Hepatocyte (in vitro differentiated cells): Measurements from ENCODE around the gene UBE2D2. TPM values are rescaled to one million over a fixed set of nuclear protein-coding genes. Genes with fewer than 3 reads are reported as not detected.
"Not testable (repeated sequence)": the region's sequence is repeated elsewhere in the genome, so short reads cannot be mapped to it uniquely, and the experiment has no call there.

Experiments used
- DNase-seq: peaks from one replicate; pipeline ENCODE4 v3.0.0-alpha.2; 2016; ENCODE audit warnings: low spot score
- H2AFZ ChIP-seq: fragments of 200-600 bp; sonication (generic); 2 replicates; pipeline ENCODE4 v1.6.0; 2016; ENCODE audit warnings: antibody characterized with exemption, mild to moderate bottlenecking
- H3K27ac ChIP-seq: fragments of 200-600 bp; sonication (generic); 2 replicates; pipeline ENCODE4 v1.5.1; 2016; ENCODE audit warnings: mild to moderate bottlenecking
- H3K27me3 ChIP-seq: fragments of 200-600 bp; sonication (generic); 2 replicates; pipeline ENCODE4 v1.6.1; 2016
- H3K36me3 ChIP-seq: fragments of 200-600 bp; sonication (generic); replicated peaks from 2 replicates; pipeline ENCODE4 v1.5.1; 2016; ENCODE audit warnings: low read depth; ENCODE audit not compliant: insufficient read depth
- H3K4me1 ChIP-seq: fragments of 200-600 bp; sonication (generic); 2 replicates; pipeline ENCODE4 v1.5.1; 2016; ENCODE audit warnings: mild to moderate bottlenecking, moderate library complexity; ENCODE audit not compliant: insufficient read depth
- H3K4me2 ChIP-seq: fragments of 200-600 bp; sonication (generic); 2 replicates; pipeline ENCODE4 v1.6.0; 2016
- H3K4me3 ChIP-seq: fragments of 200-600 bp; sonication (generic); 2 replicates; pipeline ENCODE4 v1.5.1; 2016; ENCODE audit warnings: mild to moderate bottlenecking
- H3K79me2 ChIP-seq: fragments of 200-600 bp; sonication (generic); 2 replicates; pipeline ENCODE4 v1.6.0; 2017; ENCODE audit warnings: mild to moderate bottlenecking
- H3K9me2 ChIP-seq: fragments of 200-600 bp; sonication (generic); replicated peaks from 2 replicates; pipeline ENCODE4 v1.6.0; 2017; ENCODE audit warnings: mild to moderate bottlenecking; ENCODE audit not compliant: insufficient read depth
- H3K9me3 ChIP-seq: fragments of 200-600 bp; sonication (generic); 2 replicates; pipeline ENCODE4 v1.5.1; 2016; ENCODE audit warnings: low read depth, mild to moderate bottlenecking
- H4K20me1 ChIP-seq: fragments of 200-600 bp; sonication (generic); 2 replicates; pipeline ENCODE4 v1.6.0; 2016; ENCODE audit warnings: mild to moderate bottlenecking; ENCODE audit not compliant: insufficient read depth, poor library complexity, severe bottlenecking
- CTCF ChIP-seq: fragments of 200-600 bp; sonication (generic); IDR thresholded peaks from 2 replicates; pipeline ENCODE4 v1.5.1; 2016; ENCODE audit warnings: antibody characterized with exemption, mild to moderate bottlenecking; ENCODE audit not compliant: poor library complexity
- EZH2 ChIP-seq: fragments of 200-600 bp; sonication (generic); IDR thresholded peaks from 2 replicates; pipeline ENCODE4 v1.6.1; 2016; ENCODE audit warnings: antibody characterized with exemption, mild to moderate bottlenecking, borderline replicate concordance
- EZH2phosphoT487 ChIP-seq: fragments of 200-600 bp; sonication (generic); IDR thresholded peaks from one replicate; pipeline ENCODE4 v1.6.1; 2018; ENCODE audit warnings: antibody characterized with exemption, mild to moderate bottlenecking, low read depth, moderate library complexity; ENCODE audit not compliant: unreplicated experiment, severe bottlenecking
- WGBS: methylation state at CpG from one replicate; pipeline ENCODE4 v1.1.6; 2016; ENCODE audit warnings: low lambda C conversion rate; ENCODE audit errors: missing lambda C conversion rate; 5-methylcytosine and 5-hydroxymethylcytosine counted together
- polyA plus RNA-seq: library from polyadenylated mRNA; unstranded; fragments of >200 nt; fragmentation: Nextera tagmentation; extraction: Ambion mirVana; gene quantifications from 2 replicates; pipeline ENCODE4 v1.2.1, GENCODE V29; 2016
- total RNA-seq: library from RNA; depleted of rRNA; stranded (reverse); fragments of >200 nt; gene quantifications from 2 replicates; pipeline ENCODE4 v1.2.3, GENCODE V29; 2014

Gene UBE2D2
- total and polyA plus RNA-seq, 2 experiments from 2014 or later: 85.9 to 182 TPM

GRCh38 chr5:139605887-139606286 lies 44.7 kb downstream of the UBE2D2 start:
- no peak for TF ChIP-seq EZH2phosphoT487
- TF ChIP-seq CTCF: no peak
- no peak for TF ChIP-seq EZH2
- no peaks in the 10 kb centered on the region for H3K27me3 ChIP-seq
- H3K27ac ChIP-seq: no peak overlapping the region
- no peak for DNase-seq
- H3K9me2 ChIP-seq: no peaks in the 10 kb centered on the region
- H3K4me1 ChIP-seq: no peaks in the 10 kb centered on the region
- no peaks in the 10 kb centered on the region for H3K36me3 ChIP-seq
- no peak overlapping the region for H3K4me3 ChIP-seq
- 98% methylated on average over 8 of the region's 8 CpGs for WGBS
- H3K79me2 ChIP-seq: peaks cover 95% of the 10 kb centered on the region
- H3K4me2 ChIP-seq: no peak overlapping the region
- no peak overlapping the region for H2AFZ ChIP-seq
- H4K20me1 ChIP-seq: peaks cover 19% of the 10 kb centered on the region
- no peaks in the 10 kb centered on the region for H3K9me3 ChIP-seq

GRCh38 chr5:139611703-139612584 lies 50.8 kb downstream of the UBE2D2 start:
- no peaks in the 10 kb centered on the region for H3K9me2 ChIP-seq
- no peaks in the 10 kb centered on the region for H3K9me3 ChIP-seq
- no peak overlapping the region for H3K4me3 ChIP-seq
- WGBS: 93% methylated on average over 5 of the region's 5 CpGs
- H2AFZ ChIP-seq: no peak overlapping the region
- TF ChIP-seq EZH2: no peak
- TF ChIP-seq CTCF: no peak
- no peak for TF ChIP-seq EZH2phosphoT487
- H3K27ac ChIP-seq: no peak overlapping the region
- peaks cover 80% of the 10 kb centered on the region for H3K79me2 ChIP-seq
- DNase-seq: no peak
- no peaks in the 10 kb centered on the region for H3K27me3 ChIP-seq
- H3K36me3 ChIP-seq: no peaks in the 10 kb centered on the region
- no peak overlapping the region for H3K4me2 ChIP-seq
- no peaks in the 10 kb centered on the region for H3K4me1 ChIP-seq
- peaks cover 46% of the 10 kb centered on the region for H4K20me1 ChIP-seq

- Histone ChIP-seq H2AFZ (no peak overlapping the region), H3K27ac (no peak overlapping the region), H3K27me3 (no peaks in the 10 kb centered on the region), H3K4me2 (no peak overlapping the region), H3K4me1 (no peaks in the 10 kb centered on the region), H3K9me2 (no peaks in the 10 kb centered on the region), H4K20me1 (no peaks in the 10 kb centered on the region), H3K4me3 (no peak overlapping the region), H3K9me3 (no peaks in the 10 kb centered on the region), H3K36me3 (no peaks in the 10 kb centered on the region), H3K79me2 (peaks cover 17% of the 10 kb centered on the region)
- DNase-seq: no peak
- WGBS: 92% methylated on average over 5 of the region's 5 CpGs
- TF ChIP-seq CTCF: no peak
- TF ChIP-seq EZH2phosphoT487: no peak
- TF ChIP-seq EZH2: no peak
These were observed 58.7 kb downstream of the UBE2D2 start for GRCh38 chr5:139619861-139620260.

- not testable (repeated sequence) for H3K9me2 ChIP-seq, H3K4me1 ChIP-seq, H3K36me3 ChIP-seq, H4K20me1 ChIP-seq, H3K27ac ChIP-seq, H3K4me2 ChIP-seq, H3K4me3 ChIP-seq, H2AFZ ChIP-seq, H3K79me2 ChIP-seq, H3K27me3 ChIP-seq, H3K9me3 ChIP-seq, DNase-seq
- 100% methylated on average over 4 of the region's 5 CpGs for whole genome bisulfite sequencing
These were observed 64.3 kb downstream of the UBE2D2 start for GRCh38 chr5:139625398-139625797.
